HUES64 (cell line): ENCODE measurements around the gene TNNI2. TPM values are rescaled to one million over a fixed set of nuclear protein-coding genes. Genes with fewer than 3 reads are reported as not detected.
"Not testable (repeated sequence)": the region's sequence is repeated elsewhere in the genome, so short reads cannot be mapped to it uniquely, and the experiment has no call there.

ENCODE experiments used
- H3K27ac ChIP-seq: 2 replicates; pipeline ENCODE4 v1.7.0; 2013; ENCODE audit warnings: low read depth, low read length, inconsistent platforms
- H3K27me3 ChIP-seq: 2 replicates; pipeline ENCODE4 v1.6.1; 2013; ENCODE audit warnings: mild to moderate bottlenecking, low read length; ENCODE audit not compliant: insufficient read depth
- H3K36me3 ChIP-seq: 2 replicates; pipeline ENCODE4 v1.6.1; 2013; ENCODE audit warnings: mild to moderate bottlenecking, low read length; ENCODE audit not compliant: insufficient read depth
- H3K4me1 ChIP-seq: 2 replicates; pipeline ENCODE4 v1.6.1; 2013; ENCODE audit warnings: mild to moderate bottlenecking, low read length, moderate library complexity; ENCODE audit not compliant: insufficient read depth
- H3K4me3 ChIP-seq: 2 replicates; pipeline ENCODE4 v1.5.1; 2013; ENCODE audit warnings: mild to moderate bottlenecking, low read length, moderate library complexity
- H3K9ac ChIP-seq: 2 replicates; pipeline ENCODE4 v1.6.1; 2013; ENCODE audit warnings: mild to moderate bottlenecking, low read depth, low read length
- H3K9me3 ChIP-seq: 2 replicates; pipeline ENCODE4 v1.6.1; 2013; ENCODE audit warnings: low read depth, low read length; ENCODE audit not compliant: insufficient read depth
- WGBS: fragments of 150-250, 120-280 bp; methylation state at CpG from one replicate; pipeline ENCODE4 v1.1.7; 2013; ENCODE audit warnings: missing lambda C conversion rate; 5-methylcytosine and 5-hydroxymethylcytosine counted together
- polyA plus RNA-seq, 2 experiments: library from polyadenylated mRNA; stranded (reverse); fragments of 50-300 nt; gene quantifications; one replicate each; pipeline ENCODE4 v1.2.3, GENCODE V29; 2013

Gene TNNI2
- not detected for polyA plus RNA-seq (2013, experiment 1 of 2)
- not detected for polyA plus RNA-seq (2013, experiment 2 of 2)

GRCh38 chr11:1838426-1839144 is at the start of gene TNNI2:
Gene TNNI2, plus strand, starts transcription at chr11:1838981. Its CDS starts 716 bp downstream, at chr11:1839697.
- Histone ChIP-seq H3K9me3 (no peaks in the 10 kb centered on the region), H3K4me3 (no peak within 1 kb of the TSS), H3K27ac (no peak within 1 kb of the TSS), H3K36me3 (no peaks in the 10 kb centered on the region), H3K27me3 (no peaks in the 10 kb centered on the region), H3K4me1 (no peaks in the 10 kb centered on the region), H3K9ac (no peak within 1 kb of the TSS)
- WGBS: 92% methylated on average over 32 of the region's 32 CpGs

- no peak overlapping the region for H3K9ac ChIP-seq
- 90% methylated on average over 6 of the region's 6 CpGs for WGBS
These were observed 46.9 kb upstream of the TNNI2 start for GRCh38 chr11:1791912-1792311.

DNA sequence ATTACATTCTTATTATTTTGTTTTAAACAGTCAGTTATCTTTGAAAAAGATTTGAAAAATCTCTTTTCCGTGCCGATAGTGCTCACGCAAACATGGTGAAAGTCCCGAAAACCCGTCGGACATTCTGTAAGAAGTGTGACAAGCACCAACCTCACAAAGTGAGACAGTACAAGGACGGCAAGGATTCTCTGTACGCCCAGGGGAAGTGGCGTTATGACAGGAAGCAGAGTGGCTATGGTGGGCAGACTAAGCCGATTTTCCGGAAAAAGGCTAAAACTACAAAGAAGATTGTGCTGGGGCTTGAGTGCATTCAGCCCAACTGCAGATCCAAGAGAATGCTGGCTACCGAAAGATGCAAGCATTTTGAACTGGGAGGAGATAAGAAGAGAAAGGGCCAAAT is 46.3 kb upstream of the TNNI2 start:
- WGBS: 94% methylated on average over 12 of the region's 12 CpGs
- H3K4me3 ChIP-seq: no peak overlapping the region
- H3K9ac ChIP-seq: no peak overlapping the region
- H3K27ac ChIP-seq: no peak overlapping the region
- H3K27me3 ChIP-seq: no peaks in the 10 kb centered on the region
- H3K36me3 ChIP-seq: no peaks in the 10 kb centered on the region
- no peaks in the 10 kb centered on the region for H3K4me1 ChIP-seq
- no peaks in the 10 kb centered on the region for H3K9me3 ChIP-seq

More at GRCh38 chr11:1791912-1792311, 46.9 kb upstream of the TNNI2 start:
- Histone ChIP-seq H3K36me3 (no peaks in the 10 kb centered on the region), H3K4me1 (no peaks in the 10 kb centered on the region), H3K9me3 (no peaks in the 10 kb centered on the region), H3K27me3 (no peaks in the 10 kb centered on the region), H3K4me3 (no peak overlapping the region), H3K27ac (no peak overlapping the region)

DNA sequence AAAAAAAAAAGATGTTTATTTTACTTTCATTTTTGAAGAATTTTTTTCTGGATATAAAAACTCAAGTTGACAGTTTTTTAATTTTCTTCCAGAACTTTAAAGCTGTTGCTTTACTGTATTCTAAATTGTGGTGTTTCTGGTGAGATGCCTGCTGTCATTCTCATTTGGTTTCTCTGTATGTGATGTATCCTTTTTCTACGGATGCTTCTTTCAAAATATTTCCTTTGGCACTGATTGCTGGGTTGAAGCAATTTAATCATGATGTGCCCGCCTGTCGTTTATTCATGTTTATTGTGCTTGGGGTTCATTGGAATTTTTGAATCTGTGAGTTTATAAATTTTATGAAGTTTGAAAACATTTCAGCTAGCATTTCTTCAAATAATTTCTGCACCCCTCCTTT is 45.7 kb upstream of the TNNI2 start:
- no peak overlapping the region for H3K9ac ChIP-seq

GRCh38 chr11:1796413-1797011 is 42.3 kb upstream of the TNNI2 start:
- 83% methylated on average over 12 of the region's 12 CpGs for WGBS
- no peaks in the 10 kb centered on the region for H3K27me3 ChIP-seq
- no peak overlapping the region for H3K4me3 ChIP-seq
- H3K9ac ChIP-seq: no peak overlapping the region
- no peak overlapping the region for H3K27ac ChIP-seq
- H3K9me3 ChIP-seq: no peaks in the 10 kb centered on the region
- H3K36me3 ChIP-seq: no peaks in the 10 kb centered on the region
- H3K4me1 ChIP-seq: no peaks in the 10 kb centered on the region

More for the DNA sequence above, 45.7 kb upstream of the TNNI2 start:
- H3K27ac ChIP-seq: no peak overlapping the region
- no peaks in the 10 kb centered on the region for H3K4me1 ChIP-seq
- no peaks in the 10 kb centered on the region for H3K9me3 ChIP-seq
- H3K27me3 ChIP-seq: no peaks in the 10 kb centered on the region
- WGBS: 92% methylated on average over 3 of the region's 3 CpGs
- H3K36me3 ChIP-seq: no peaks in the 10 kb centered on the region
- no peak overlapping the region for H3K4me3 ChIP-seq

DNA sequence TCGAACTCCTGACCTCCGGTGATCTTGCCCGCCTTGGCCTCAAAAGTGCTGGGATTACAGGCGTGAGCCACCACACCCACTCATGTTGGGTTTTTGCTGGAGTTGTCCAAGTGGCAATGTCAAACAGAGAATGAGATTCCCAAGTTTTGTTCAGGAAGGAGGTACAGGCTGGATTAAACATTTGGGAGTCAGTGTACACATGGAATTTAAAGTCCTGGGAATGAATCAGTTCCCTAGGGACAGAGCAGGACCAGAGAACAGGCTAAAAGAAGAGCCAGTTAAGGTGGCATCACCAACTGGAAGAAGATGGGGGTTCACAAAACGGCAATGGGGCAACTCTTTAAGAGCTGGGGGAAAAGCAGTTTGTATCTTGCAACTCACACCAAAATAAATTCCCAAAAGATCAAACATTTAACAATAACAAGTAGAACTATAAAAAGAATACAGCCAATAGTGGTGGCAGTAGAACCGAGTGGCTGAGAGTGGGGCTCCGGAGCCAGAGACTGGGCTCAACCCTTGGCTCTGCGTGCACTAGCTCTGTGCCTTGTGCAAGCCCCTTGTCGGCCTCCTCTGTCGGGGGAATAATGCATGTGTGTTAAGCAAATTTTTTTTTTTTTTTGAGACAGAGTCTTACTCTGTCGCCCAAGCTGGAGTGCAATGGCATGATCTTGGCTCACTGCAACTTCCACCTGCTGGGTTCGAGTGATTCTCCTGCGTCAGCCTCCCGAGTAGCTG is 41.2 kb upstream of the TNNI2 start:
- Histone ChIP-seq H3K9me3 (no peaks in the 10 kb centered on the region), H3K36me3 (no peaks in the 10 kb centered on the region), H3K4me3 (no peak overlapping the region), H3K27me3 (no peaks in the 10 kb centered on the region), H3K9ac (no peak overlapping the region), H3K27ac (no peak overlapping the region), H3K4me1 (no peaks in the 10 kb centered on the region)
- WGBS: 95% methylated on average over 14 of the region's 14 CpGs

- no peak overlapping the region for H3K27ac ChIP-seq
- H3K36me3 ChIP-seq: no peaks in the 10 kb centered on the region
- H3K4me1 ChIP-seq: no peaks in the 10 kb centered on the region
- 96% methylated on average over 20 of the region's 20 CpGs for WGBS
- H3K4me3 ChIP-seq: no peak overlapping the region
- H3K9me3 ChIP-seq: no peaks in the 10 kb centered on the region
- H3K9ac ChIP-seq: no peak overlapping the region
- H3K27me3 ChIP-seq: no peaks in the 10 kb centered on the region
These were observed 35.5 kb upstream of the TNNI2 start for GRCh38 chr11:1803246-1803645.

GRCh38 chr11:1803835-1804519 is 34.8 kb upstream of the TNNI2 start:
- not testable (repeated sequence) for H3K27me3 ChIP-seq

DNA sequence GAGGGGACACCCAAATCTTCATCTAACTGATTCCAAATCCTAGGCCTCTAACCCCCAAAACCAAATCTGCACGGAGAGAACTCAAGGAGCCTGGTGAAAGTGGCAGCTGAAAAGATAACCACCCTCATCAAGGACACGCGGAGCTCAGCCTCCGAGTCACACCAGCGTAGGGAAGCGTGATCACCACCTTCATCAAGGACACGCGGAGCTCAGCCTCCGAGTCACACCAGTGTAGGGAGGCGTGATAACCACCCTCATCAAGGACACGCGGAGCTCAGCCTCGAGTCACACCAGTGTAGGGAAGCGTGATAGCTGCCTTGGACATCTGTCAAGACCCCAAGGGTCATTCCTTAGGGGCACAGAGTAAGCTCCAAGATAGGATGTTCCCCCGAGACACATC is 33.3 kb upstream of the TNNI2 start:
- 96% methylated on average over 15 of the region's 15 CpGs for WGBS
- Histone ChIP-seq H3K9ac (no peak overlapping the region), H3K27me3 (no peaks in the 10 kb centered on the region; the same call in 1 of the 2 replicates), H3K9me3 (no peaks in the 10 kb centered on the region), H3K4me3 (no peak overlapping the region), H3K4me1 (no peaks in the 10 kb centered on the region), H3K36me3 (no peaks in the 10 kb centered on the region), H3K27ac (no peak overlapping the region)

More at GRCh38 chr11:1803835-1804519, 34.8 kb upstream of the TNNI2 start:
- 97% methylated on average over 25 of the region's 42 CpGs for WGBS
- H3K27ac ChIP-seq, H3K36me3 ChIP-seq, H3K9ac ChIP-seq, H3K9me3 ChIP-seq, H3K4me3 ChIP-seq, H3K4me1 ChIP-seq: not testable (repeated sequence)

GRCh38 chr11:1807264-1807995 is 31.4 kb upstream of the TNNI2 start:
- Histone ChIP-seq H3K27me3 (no peaks in the 10 kb centered on the region; the same call in 1 of the 2 replicates), H3K4me1 (no peaks in the 10 kb centered on the region), H3K9me3 (no peaks in the 10 kb centered on the region), H3K36me3 (no peaks in the 10 kb centered on the region), H3K9ac (no peak overlapping the region), H3K4me3 (no peak overlapping the region), H3K27ac (no peak overlapping the region)
- WGBS: 88% methylated on average over 14 of the region's 14 CpGs
